ENCODE data around the gene CHIA.
A peak's percentile ranks its signal among the peaks of the same experiment; 100 is the strongest.
"Not testable (repeated sequence)": the region's sequence is repeated elsewhere in the genome, so short reads cannot be mapped to it uniquely, and the experiment has no call there.

The CHIA gene

DNA sequence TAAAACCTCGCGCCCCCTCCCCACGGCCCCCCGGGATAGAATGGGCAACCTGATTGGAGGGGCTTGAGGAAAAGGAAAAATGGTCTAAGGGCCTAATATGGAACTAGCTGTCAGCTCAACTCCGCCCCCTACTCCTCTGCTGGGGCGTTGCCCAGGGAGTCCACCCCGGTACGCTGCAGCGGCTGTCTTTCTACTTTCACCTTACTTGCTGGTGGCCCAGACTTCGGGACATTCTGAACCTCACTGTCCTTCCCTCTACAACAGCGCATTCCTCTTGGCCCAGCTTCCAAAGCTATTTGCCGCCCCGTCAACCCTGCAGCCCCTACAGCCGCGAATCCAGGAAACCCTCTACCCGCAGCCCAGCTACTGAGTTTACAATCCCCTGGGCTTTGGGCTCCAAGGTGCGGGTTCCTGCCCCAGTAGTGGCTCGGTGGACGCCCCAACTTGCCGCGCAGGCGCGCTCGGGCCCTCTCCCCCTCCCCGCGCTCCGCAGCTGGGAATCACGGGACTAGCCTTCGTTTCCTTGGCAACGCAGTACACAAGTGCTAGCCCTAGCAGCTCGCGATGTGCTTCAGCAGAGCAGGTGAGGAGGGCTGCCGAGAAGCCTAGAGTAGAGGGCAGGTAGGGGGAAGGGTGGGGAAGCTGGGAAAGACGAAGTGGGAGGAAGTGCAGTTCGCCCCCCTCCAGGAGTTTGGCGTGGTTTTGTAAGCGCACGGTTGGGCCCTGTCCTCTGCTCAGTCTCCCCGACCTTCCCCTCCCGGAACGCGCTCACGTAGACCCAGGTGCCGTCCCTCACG, 55.6 kb downstream of the CHIA start:
- H3K4me3 Mint-ChIP-seq, result peak overlapping the region; percentile 84 to 90 (median 87)
- peaks cover 19% of the 10 kb centered on the region for H3K27me3 Mint-ChIP-seq (ENCODE audit: low read depth)
- peak overlapping the region; percentile 86 to 88 (median 87) for H3K27ac Mint-ChIP-seq
- peaks cover 12% of the 10 kb centered on the region for H3K4me1 Mint-ChIP-seq
- H3K36me3 Mint-ChIP-seq (ENCODE audit: low read depth), result no peaks in the 10 kb centered on the region
- no peaks in the 10 kb centered on the region for H3K9me3 Mint-ChIP-seq
- TF ChIP-seq CTCF (IDR thresholded peaks at IDR 0.05; ENCODE audit: unreplicated experiment in 3 of 3), result no peak

DNA sequence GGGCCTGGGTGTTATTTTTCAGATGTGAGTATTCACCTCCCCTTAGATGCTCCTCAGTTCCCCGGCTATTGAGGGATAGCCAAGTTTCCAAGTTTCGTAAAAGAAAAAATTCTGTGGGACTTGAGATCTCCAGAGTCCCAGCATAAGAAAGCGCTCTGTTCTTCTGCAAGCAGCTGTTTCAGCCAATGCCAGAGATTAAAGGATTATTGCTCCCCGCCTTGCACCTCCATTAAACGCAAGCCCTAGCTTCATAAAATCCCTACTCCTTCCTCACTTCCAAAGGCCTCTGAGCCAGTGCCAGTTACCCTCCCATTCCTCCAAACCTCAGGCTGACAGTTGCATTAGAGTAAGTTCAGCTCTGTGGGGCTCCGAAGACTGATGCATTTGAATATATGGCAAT, 56.4 kb downstream of the CHIA start:
- H3K27me3 Mint-ChIP-seq (ENCODE audit: low read depth), result peaks cover 19% of the 10 kb centered on the region
- peak overlapping the region; percentile 84 to 90 (median 87) for H3K4me3 Mint-ChIP-seq
- H3K4me1 Mint-ChIP-seq, result peaks cover 12% of the 10 kb centered on the region
- TF ChIP-seq CTCF (IDR thresholded peaks at IDR 0.05; ENCODE audit: unreplicated experiment in 3 of 3), result no peak
- H3K9me3 Mint-ChIP-seq, result no peaks in the 10 kb centered on the region
- no peaks in the 10 kb centered on the region for H3K36me3 Mint-ChIP-seq (ENCODE audit: low read depth)
- H3K27ac Mint-ChIP-seq, result peak overlapping the region; percentile 86 to 88 (median 87)

DNA sequence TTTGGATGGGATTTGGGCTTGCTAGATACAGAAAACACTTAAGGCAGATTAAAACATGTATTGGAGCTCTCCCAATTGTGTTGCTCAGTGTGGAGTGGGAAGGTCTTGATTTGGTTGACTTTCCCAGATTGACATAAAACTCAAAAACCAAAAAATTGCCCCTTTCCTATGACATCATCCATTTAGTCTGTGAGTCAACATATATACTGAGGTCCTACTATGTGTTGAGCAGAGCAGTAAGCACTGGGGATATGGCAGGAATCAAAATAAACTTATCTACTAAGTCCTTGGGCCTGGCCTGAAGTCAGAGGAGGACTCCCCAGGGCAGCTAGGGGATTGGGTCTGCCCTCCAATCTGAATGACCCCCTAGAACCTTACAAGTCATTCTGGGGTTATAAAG, 61.0 kb downstream of the CHIA start:
- Mint-ChIP-seq H3K9me3 (peaks cover 2% of the 10 kb centered on the region), H3K4me3 (no peak overlapping the region), H3K4me1 (peaks cover 12% of the 10 kb centered on the region), H3K36me3 (ENCODE audit: low read depth) (no peaks in the 10 kb centered on the region), H3K27me3 (ENCODE audit: low read depth) (peaks cover 7% of the 10 kb centered on the region), H3K27ac (no peak overlapping the region)
- no peak for TF ChIP-seq CTCF (IDR thresholded peaks at IDR 0.05; ENCODE audit: unreplicated experiment in 3 of 3)

GRCh38 chr1:111354584-111354983, 63.9 kb downstream of the CHIA start:
- Mint-ChIP-seq H3K27ac (no peak overlapping the region), H3K4me1 (no peaks in the 10 kb centered on the region), H3K9me3 (peaks cover 2% of the 10 kb centered on the region), H3K27me3 (ENCODE audit: low read depth) (no peaks in the 10 kb centered on the region), H3K36me3 (ENCODE audit: low read depth) (no peaks in the 10 kb centered on the region), H3K4me3 (no peak overlapping the region)
- TF ChIP-seq CTCF (IDR thresholded peaks at IDR 0.05; ENCODE audit: unreplicated experiment in 3 of 3), result no peak

- H3K4me1 Mint-ChIP-seq, result no peaks in the 10 kb centered on the region
- H3K9me3 Mint-ChIP-seq, result peaks cover 2% of the 10 kb centered on the region
- TF ChIP-seq CTCF (IDR thresholded peaks at IDR 0.05; ENCODE audit: unreplicated experiment in 3 of 3), result no peak
- no peak overlapping the region for H3K4me3 Mint-ChIP-seq
- peaks cover 3% of the 10 kb centered on the region for H3K27me3 Mint-ChIP-seq (ENCODE audit: low read depth)
- no peak overlapping the region for H3K27ac Mint-ChIP-seq
- no peaks in the 10 kb centered on the region for H3K36me3 Mint-ChIP-seq (ENCODE audit: low read depth)
Observed at GRCh38 chr1:111358964-111359363, 68.3 kb downstream of the CHIA start.

GRCh38 chr1:111359376-111359775, 68.7 kb downstream of the CHIA start:
- Mint-ChIP-seq H3K27ac (no peak overlapping the region), H3K4me3 (no peak overlapping the region), H3K9me3 (peaks cover 2% of the 10 kb centered on the region), H3K4me1 (no peaks in the 10 kb centered on the region), H3K36me3 (ENCODE audit: low read depth) (no peaks in the 10 kb centered on the region), H3K27me3 (ENCODE audit: low read depth) (peaks cover 3% of the 10 kb centered on the region)
- TF ChIP-seq CTCF (IDR thresholded peaks at IDR 0.05; ENCODE audit: unreplicated experiment in 3 of 3), result no peak

DNA sequence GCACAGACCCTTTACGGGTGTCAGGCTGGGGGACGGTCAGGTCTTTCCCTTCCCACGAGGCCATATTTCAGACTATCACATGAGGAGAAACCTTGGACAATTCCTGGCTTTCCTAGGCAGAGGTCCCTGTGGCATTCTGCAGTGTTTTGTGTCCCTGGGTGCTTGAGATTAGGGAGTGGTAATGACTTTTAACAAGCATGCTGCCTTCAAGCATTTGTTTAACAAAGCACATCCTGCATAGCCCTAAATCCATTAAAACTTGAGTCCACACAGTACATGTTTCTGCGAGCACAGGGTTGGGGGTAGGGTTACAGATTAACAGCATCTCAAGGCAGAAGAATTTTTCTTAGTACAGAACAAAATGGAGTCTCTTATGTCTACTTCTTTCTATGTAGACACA, 69.6 kb downstream of the CHIA start:
- H3K4me1 Mint-ChIP-seq; H3K36me3 Mint-ChIP-seq (ENCODE audit: low read depth); H3K9me3 Mint-ChIP-seq; H3K27me3 Mint-ChIP-seq (ENCODE audit: low read depth); H3K4me3 Mint-ChIP-seq: not testable (repeated sequence)
- H3K27ac Mint-ChIP-seq, result peak overlapping the region in 2 of 3 experiments; percentile 1 to 72

Data from nephron (organoid).